Non-pigmented ciliary epithelial cell (primary cell): ENCODE results near the gene TCF7L2.

Experiments used
- DNase-seq: peaks from one replicate; pipeline ENCODE4 v3.0.0-alpha.2; 2010; ENCODE audit warnings: low read depth

Gene TCF7L2

GRCh38 chr10:113000442-113000841, 50.4 kb downstream of the TCF7L2 start:
- no peak for DNase-seq

- DNase-seq, result no peak
Measured at GRCh38 chr10:113000876-113001598, 51.0 kb downstream of the TCF7L2 start.

GRCh38 chr10:113001599-113002448, 51.8 kb downstream of the TCF7L2 start:
- no peak for DNase-seq

GRCh38 chr10:113002449-113002777, 52.4 kb downstream of the TCF7L2 start:
- DNase-seq, result no peak

- DNase-seq, result no peak
Measured at GRCh38 chr10:113003052-113003451, 53.0 kb downstream of the TCF7L2 start.

GRCh38 chr10:113004069-113004618, 54.1 kb downstream of the TCF7L2 start:
- DNase-seq, result no peak

- DNase-seq, result no peak
Measured at GRCh38 chr10:113005380-113005779, 55.3 kb downstream of the TCF7L2 start.

GRCh38 chr10:113006656-113007342, 56.8 kb downstream of the TCF7L2 start:
- no peak for DNase-seq

GRCh38 chr10:113007343-113007771, 57.3 kb downstream of the TCF7L2 start:
- DNase-seq, result no peak

- DNase-seq, result no peak
Measured at GRCh38 chr10:113007821-113008220, 57.8 kb downstream of the TCF7L2 start.

- DNase-seq, result no peak
Measured at GRCh38 chr10:113011592-113012374, 61.7 kb downstream of the TCF7L2 start.

- DNase-seq, result no peak
Measured at GRCh38 chr10:113015201-113015600, 65.2 kb downstream of the TCF7L2 start.

- DNase-seq, result no peak
Measured at GRCh38 chr10:113017376-113017775, 67.3 kb downstream of the TCF7L2 start.

- no peak for DNase-seq
Measured at GRCh38 chr10:113018034-113018433, 68.0 kb downstream of the TCF7L2 start.

GRCh38 chr10:113019096-113019495, 69.0 kb downstream of the TCF7L2 start:
- DNase-seq, result no peak

- DNase-seq, result no peak
Measured at GRCh38 chr10:113019692-113020474, 69.8 kb downstream of the TCF7L2 start.

GRCh38 chr10:113020475-113020753, 70.4 kb downstream of the TCF7L2 start:
- DNase-seq, result no peak

GRCh38 chr10:113020838-113021237, 70.8 kb downstream of the TCF7L2 start:
- no peak for DNase-seq

- DNase-seq, result no peak
Measured at GRCh38 chr10:113021268-113022040, 71.4 kb downstream of the TCF7L2 start.

- DNase-seq, result no peak
Measured at GRCh38 chr10:113022265-113022664, 72.2 kb downstream of the TCF7L2 start.
